PC-3 (cell line): ENCODE data around the gene OTUB1. TPM values are rescaled to one million over a fixed set of nuclear protein-coding genes. Genes with fewer than 3 reads are reported as not detected.

Experiments used
- ATAC-seq: fragments of 200-7000 bp; cut with Tn5 transposase; 2 replicates; pipeline ENCODE4 v1.9.1; 2020; ENCODE audit warnings: mild to moderate bottlenecking, moderate library complexity
- BruUV-seq: library from RNA; stranded (reverse); fragments of 400-500 nt; replicated peaks from 2 replicates; lab custom pipeline; 2021; lab: Mats Ljungman, UMichigan
- CTCF ChIA-PET: fragments of 300-600 bp; sonication (Branson Sonifier 250); formaldehyde crosslinking; loops from one replicate; lab custom pipeline; 2022; ENCODE audit warnings: antibody characterized with exemption; lab: Charles Lee
- POLR2A ChIA-PET: fragments of 300-600 bp; sonication (Branson Sonifier 250); formaldehyde crosslinking; loops from one replicate; lab custom pipeline; 2022; ENCODE audit warnings: antibody characterized with exemption; ENCODE audit not compliant: unreplicated experiment; lab: Charles Lee
- DNase-seq: peaks from one replicate; pipeline ENCODE4 v3.0.0-alpha.2; 2015
- H2AFZ ChIP-seq: fragments of 300-600 bp; sonication (generic); 2 replicates; pipeline ENCODE4 v1.6.0; 2016; ENCODE audit warnings: antibody characterized with exemption, low read length
- H3F3A ChIP-seq: fragments of 300-600 bp; sonication (generic); one replicate; pipeline ENCODE4 v1.6.0; 2017; ENCODE audit warnings: antibody characterized with exemption, low read length, control low read depth, mild to moderate bottlenecking; ENCODE audit not compliant: unreplicated experiment
- H3K27ac ChIP-seq: fragments of 300-600 bp; sonication (generic); 2 replicates; pipeline ENCODE4 v1.5.1; 2016; ENCODE audit warnings: mild to moderate bottlenecking, low read length
- H3K27me3 ChIP-seq: fragments of 300-600 bp; sonication (generic); 2 replicates; pipeline ENCODE4 v1.6.1; 2016; ENCODE audit warnings: low read length, mixed read lengths
- H3K36me3 ChIP-seq: fragments of 300-600 bp; sonication (generic); 2 replicates; pipeline ENCODE4 v1.6.1; 2016; ENCODE audit warnings: low read depth, mixed run types, low read length, mixed read lengths
- H3K4me1 ChIP-seq: fragments of 300-600 bp; sonication (generic); 2 replicates; pipeline ENCODE4 v1.5.1; 2016; ENCODE audit warnings: low read length; ENCODE audit not compliant: insufficient read depth
- H3K4me2 ChIP-seq: fragments of 300-600 bp; sonication (generic); 2 replicates; pipeline ENCODE4 v1.6.0; 2016; ENCODE audit warnings: low read length
- H3K4me3 ChIP-seq: fragments of 300-600 bp; sonication (generic); 2 replicates; pipeline ENCODE4 v1.5.1; 2016; ENCODE audit warnings: mild to moderate bottlenecking, low read length, mixed read lengths
- H3K79me2 ChIP-seq: fragments of 300-600 bp; sonication (generic); 2 replicates; pipeline ENCODE4 v1.6.1; 2017; ENCODE audit warnings: low read length, mixed read lengths
- H3K9ac ChIP-seq: fragments of 300-600 bp; sonication (generic); 2 replicates; pipeline ENCODE4 v1.6.0; 2016; ENCODE audit warnings: mild to moderate bottlenecking, low read length
- H3K9me2 ChIP-seq: fragments of 300-600 bp; sonication (generic); replicated peaks from 2 replicates; pipeline ENCODE4 v1.6.1; 2016; ENCODE audit warnings: mixed run types, low read length, mixed read lengths
- H3K9me3 ChIP-seq: fragments of 300-600 bp; sonication (generic); 2 replicates; pipeline ENCODE4 v1.6.1; 2016; ENCODE audit warnings: low read length, mixed read lengths
- H4K20me1 ChIP-seq: fragments of 300-600 bp; sonication (generic); 2 replicates; pipeline ENCODE4 v1.6.1; 2016; ENCODE audit warnings: low read length, mixed read lengths
- CTCF ChIP-seq: fragments of 300-600 bp; sonication (generic); conservative IDR thresholded peaks from 2 replicates; pipeline ENCODE4 v1.5.1; 2017; ENCODE audit warnings: antibody characterized with exemption, low read depth, mild to moderate bottlenecking, low read length
- EZH2 ChIP-seq: fragments of 300-600 bp; sonication (generic); IDR thresholded peaks from one replicate; pipeline ENCODE4 v1.6.1; 2017; ENCODE audit warnings: antibody characterized with exemption, mild to moderate bottlenecking, low read length; ENCODE audit not compliant: unreplicated experiment
- EZH2phosphoT487 ChIP-seq: fragments of 300-600 bp; sonication (generic); IDR thresholded peaks from 2 replicates; pipeline ENCODE4 v1.6.1; 2018; ENCODE audit warnings: mild to moderate bottlenecking, antibody characterized with exemption, low read length, borderline replicate concordance
- intact Hi-C: fragments of 100-400 bp; cut with micrococcal nuclease; formaldehyde crosslinking; loops from 2 replicates; pipeline ENCODE4 v1.9.0; 2023
- total RNA-seq: library from RNA; depleted of rRNA; stranded (reverse); fragments of >200 nt; gene quantifications from 2 replicates; pipeline ENCODE4 v1.2.3, GENCODE V29; 2014

The OTUB1 gene
- total RNA-seq, 1 experiment from 2014 or later = 129 TPM

- H3K9me3 ChIP-seq = no peaks in the 10 kb centered on the region
- no peaks in the 10 kb centered on the region for H3F3A ChIP-seq
- no peaks in the 10 kb centered on the region for H3K79me2 ChIP-seq
- H3K4me2 ChIP-seq = peak overlapping the region; percentile 68
- no peak overlapping the region for H3K9ac ChIP-seq
- peak; percentile 23 for DNase-seq
- peaks cover 13% of the 10 kb centered on the region; the same call in 1 of the 2 replicates for H3K4me1 ChIP-seq
- ChIA-PET POLR2A (no interaction called here), CTCF (interaction anchor here (1.2 kb wide), 1 partner anchor 151 kb away, joined by 4 read pairs; no protein-coding TSS in a partner anchor)
- TF ChIP-seq EZH2phosphoT487 (no peak), CTCF (no peak), EZH2 (no peak)
- no TSS peak for BruUV-seq
- no peaks in the 10 kb centered on the region for H4K20me1 ChIP-seq
- peak; percentile 40 for ATAC-seq
- H3K4me3 ChIP-seq = no peak overlapping the region; the same call in 1 of the 2 replicates
- H2AFZ ChIP-seq = no peak overlapping the region
- intact Hi-C loops = no loop called here
- H3K27ac ChIP-seq = no peak overlapping the region
- no peaks in the 10 kb centered on the region for H3K27me3 ChIP-seq
- H3K36me3 ChIP-seq = peaks cover 29% of the 10 kb centered on the region
- no peaks in the 10 kb centered on the region for H3K9me2 ChIP-seq
Measured at GRCh38 chr11:63998558-63999348, 12.5 kb downstream of the OTUB1 start.

- DNase-seq (peak; percentile 85), ATAC-seq (peak; percentile 61)
- Histone ChIP-seq H3K36me3 (peaks cover 26% of the 10 kb centered on the region), H3F3A (no peaks in the 10 kb centered on the region), H4K20me1 (no peaks in the 10 kb centered on the region), H3K27ac (no peak overlapping the region), H3K4me2 (peak overlapping the region; percentile 73), H3K27me3 (no peaks in the 10 kb centered on the region), H3K4me1 (peaks cover 13% of the 10 kb centered on the region; the same call in 1 of the 2 replicates), H3K79me2 (no peaks in the 10 kb centered on the region), H3K9me3 (no peaks in the 10 kb centered on the region), H2AFZ (no peak overlapping the region), H3K4me3 (peak overlapping the region; percentile 43), H3K9me2 (no peaks in the 10 kb centered on the region), H3K9ac (no peak overlapping the region)
- intact Hi-C loops = loop anchor here (2.0 kb wide), 1 partner anchor 153 kb away; no protein-coding TSS in a partner anchor
- no TSS peak for BruUV-seq
- ChIA-PET CTCF (interaction anchor here (1.2 to 1.6 kb wide), 2 partner anchors 150 to 153 kb away, joined by 4 to 5 read pairs; no protein-coding TSS in a partner anchor), POLR2A (no interaction called here)
- TF ChIP-seq EZH2 = no peak
- TF ChIP-seq EZH2phosphoT487 = no peak
- no peak for TF ChIP-seq CTCF
Measured at GRCh38 chr11:63999349-64000025, 13.2 kb downstream of the OTUB1 start.
